Cardiac fibroblast (primary cell): ENCODE data around the gene SKAP2.

Experiments
- DNase-seq, 2 donors: peaks; one replicate each; pipeline versions ENCODE4 v3.0.0 to v3.0.0-alpha.2; 2010; ENCODE audit warnings: low read depth in 2 of 2
- H3K4me3 ChIP-seq, 2 donors: replicated peaks in 1 of 2; 1 replicate in 1 of 2; 2 replicates in 1 of 2; pipeline ENCODE4 v1.5.1; 2011; ENCODE audit warnings: low read depth in 2 of 2, low read length in 2 of 2, mild to moderate bottlenecking in 2 of 2, moderate library complexity in 1 of 2
- CTCF ChIP-seq: IDR thresholded peaks from one replicate; pipeline ENCODE4 v1.5.1; 2011; ENCODE audit warnings: low read depth, mild to moderate bottlenecking, low read length, inconsistent platforms

SKAP2 gene

GRCh38 chr7:26675143-26675887 lies 189.1 kb downstream of the SKAP2 start:
- no peak for TF ChIP-seq CTCF
- DNase-seq, result peak in 1 of 2 donors; percentile 46
- H3K4me3 ChIP-seq, result no peak overlapping the region

GRCh38 chr7:26673858-26674257 lies 190.5 kb downstream of the SKAP2 start:
- no peak for TF ChIP-seq CTCF
- DNase-seq, result no peak
- no peak overlapping the region for H3K4me3 ChIP-seq

- no peak overlapping the region for H3K4me3 ChIP-seq
- DNase-seq, result no peak
- TF ChIP-seq CTCF, result no peak
Observed at GRCh38 chr7:26673271-26673670, 191.1 kb downstream of the SKAP2 start.

- no peak overlapping the region for H3K4me3 ChIP-seq
- no peak for DNase-seq
- no peak for TF ChIP-seq CTCF
Observed at GRCh38 chr7:26670841-26671240, 193.5 kb downstream of the SKAP2 start.

- no peak for TF ChIP-seq CTCF
- no peak overlapping the region for H3K4me3 ChIP-seq
- DNase-seq, result no peak
Observed at GRCh38 chr7:26670290-26670689, 194.1 kb downstream of the SKAP2 start.

- no peak for TF ChIP-seq CTCF
- no peak overlapping the region for H3K4me3 ChIP-seq
- no peak for DNase-seq
Observed at GRCh38 chr7:26668821-26669220, 195.6 kb downstream of the SKAP2 start.
